Measurements from ENCODE around the gene MRNIP.

Gene MRNIP

GRCh38 chr5:179788193-179788854, 70.3 kb downstream of the MRNIP start:
- no peak for DNase-seq
